T follicular helper cell (primary cell): Measurements from ENCODE around the gene KIF27.
"Not testable (repeated sequence)": the region's sequence is repeated elsewhere in the genome, so short reads cannot be mapped to it uniquely, and the experiment has no call there.

ENCODE experiments used
- DNase-seq: peaks from one replicate; pipeline ENCODE4 v3.0.0-alpha.2; 2020; ENCODE audit warnings: low read depth

Gene KIF27

DNA sequence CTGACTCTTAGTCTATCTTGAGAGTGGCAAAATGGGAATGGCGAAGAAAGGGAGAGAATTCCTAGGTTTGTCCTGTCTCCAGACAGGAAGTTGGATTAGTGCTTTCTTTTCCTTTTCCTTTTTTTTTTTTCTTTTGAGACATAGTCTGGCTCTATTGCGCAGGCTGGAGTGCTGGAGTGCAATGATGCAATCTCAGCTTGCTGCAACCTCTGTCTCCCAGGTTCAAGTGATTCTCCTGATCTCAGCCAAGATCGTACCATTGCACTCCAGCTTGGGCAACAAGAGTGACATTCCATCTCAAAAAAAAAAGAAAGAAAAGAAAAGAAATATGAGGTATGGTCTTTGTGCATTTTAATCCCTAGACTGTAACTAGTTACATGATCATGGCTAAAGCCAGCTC, 12.6 kb upstream of the KIF27 start:
- DNase-seq, result no peak

DNA sequence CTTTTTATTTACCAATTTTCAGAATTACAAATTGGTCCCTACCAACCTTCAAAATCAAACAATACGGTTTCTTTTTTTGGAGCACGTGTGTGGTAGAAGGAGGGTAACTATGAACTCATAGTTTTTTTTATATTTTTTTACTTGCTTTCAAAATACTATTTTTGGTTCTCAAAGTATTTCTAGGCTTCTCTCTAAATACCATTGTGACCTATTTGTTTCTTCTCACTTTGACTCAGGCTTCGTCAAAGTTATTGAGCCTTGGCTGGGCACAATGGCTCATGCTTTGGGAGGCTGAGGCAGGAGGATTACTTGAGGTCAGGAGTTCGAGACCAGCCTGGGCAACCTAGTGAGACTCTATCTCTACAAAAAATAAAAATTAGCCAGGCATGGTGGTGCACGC, 11.6 kb upstream of the KIF27 start:
- no peak for DNase-seq

DNA sequence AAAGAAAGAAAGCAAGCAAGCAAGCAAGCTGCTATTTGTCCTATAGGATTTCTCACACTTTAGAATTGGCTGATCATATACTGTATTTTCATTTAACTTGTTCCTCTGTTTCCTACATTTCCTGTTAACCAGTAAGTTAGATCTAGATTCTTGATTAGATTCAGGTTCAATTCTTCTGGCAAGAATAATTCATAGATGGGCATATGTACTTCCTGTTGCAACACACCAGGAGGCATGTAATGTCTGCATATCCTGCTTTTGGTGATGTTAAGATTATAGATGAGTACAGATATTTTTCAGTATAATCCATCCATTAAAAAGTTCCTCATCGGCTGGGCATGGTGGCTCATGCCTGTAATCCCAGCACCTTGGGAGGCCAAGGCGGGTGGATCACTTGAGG, 10.8 kb upstream of the KIF27 start:
- no peak for DNase-seq

DNA sequence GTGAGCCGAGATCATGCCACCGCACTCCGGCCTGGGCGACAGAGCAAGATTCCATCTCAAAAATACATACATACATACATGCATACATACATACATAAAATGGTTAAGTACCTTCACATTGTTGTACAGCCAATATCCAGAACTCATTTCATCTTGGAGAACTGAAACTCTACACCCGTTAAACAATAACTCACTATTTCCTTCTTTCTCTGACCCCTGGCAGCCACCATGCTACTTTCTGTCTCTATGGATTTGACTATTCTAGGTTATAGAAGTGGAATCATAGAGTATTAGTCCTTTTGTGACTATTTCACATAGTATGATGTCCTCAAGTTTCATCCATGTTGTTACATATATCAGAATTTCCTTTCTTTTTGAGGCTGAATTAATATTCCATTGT, 9.6 kb upstream of the KIF27 start:
- DNase-seq, result no peak

DNA sequence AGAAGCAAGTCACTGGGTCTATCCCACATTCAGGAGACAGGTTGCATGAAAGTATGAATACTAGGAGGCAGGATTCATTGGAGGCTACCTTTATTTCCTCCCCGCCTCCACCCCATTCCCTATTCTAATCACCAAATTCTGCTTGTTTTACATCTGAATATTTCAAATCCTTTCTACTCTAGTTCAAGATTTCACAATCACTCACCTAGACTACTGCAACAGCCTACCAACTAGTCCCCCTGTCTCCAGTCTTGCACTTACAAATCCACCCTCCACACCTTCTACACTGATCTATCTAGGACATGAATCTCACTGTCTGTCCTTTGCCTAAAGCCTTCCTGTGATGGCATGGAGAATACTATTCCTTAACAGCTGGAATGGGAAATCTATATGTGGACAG, 6.4 kb upstream of the KIF27 start:
- no peak for DNase-seq

DNA sequence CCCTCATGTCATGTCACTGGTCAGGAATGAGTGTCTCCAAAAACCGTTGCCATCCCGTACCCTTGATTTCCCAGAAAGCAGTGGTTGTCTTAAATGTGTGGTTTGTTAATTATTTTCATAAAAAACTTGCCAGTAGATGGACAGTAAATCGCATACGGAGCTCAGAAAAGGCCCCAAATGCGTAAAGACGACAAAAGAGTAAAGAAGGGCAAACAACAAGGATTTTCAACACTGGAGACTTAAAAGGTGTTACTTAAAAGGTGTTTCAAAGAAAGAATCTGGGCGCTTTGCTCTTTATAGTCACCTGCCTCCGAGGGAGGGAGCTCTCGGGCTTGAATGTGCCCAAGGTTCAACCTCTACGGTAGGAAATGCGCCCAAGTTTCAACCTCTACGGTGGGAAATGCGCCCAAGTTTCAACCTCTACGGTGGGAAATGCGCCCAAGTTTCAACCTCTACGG, 734 bp downstream of the KIF27 start:
- peak; percentile 52 for DNase-seq

DNA sequence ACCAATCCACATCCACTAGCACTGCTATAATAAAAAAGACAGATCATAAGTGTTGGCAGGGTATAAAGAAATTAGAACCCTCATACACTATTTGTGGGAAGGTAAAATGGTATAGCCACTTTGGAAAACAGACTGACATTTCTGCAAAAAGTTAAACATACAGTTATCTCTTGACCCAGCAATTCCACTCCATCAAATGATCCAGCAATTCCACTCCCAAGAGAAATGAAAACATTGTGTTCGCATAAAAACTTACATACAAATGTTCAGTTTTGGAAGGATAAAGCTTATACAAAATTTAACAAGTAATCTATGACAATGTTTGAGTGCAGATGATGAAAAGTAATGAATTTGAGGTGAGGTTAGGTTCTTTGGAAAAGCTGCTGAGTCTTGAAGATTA, 2.1 kb downstream of the KIF27 start:
- no peak for DNase-seq

DNA sequence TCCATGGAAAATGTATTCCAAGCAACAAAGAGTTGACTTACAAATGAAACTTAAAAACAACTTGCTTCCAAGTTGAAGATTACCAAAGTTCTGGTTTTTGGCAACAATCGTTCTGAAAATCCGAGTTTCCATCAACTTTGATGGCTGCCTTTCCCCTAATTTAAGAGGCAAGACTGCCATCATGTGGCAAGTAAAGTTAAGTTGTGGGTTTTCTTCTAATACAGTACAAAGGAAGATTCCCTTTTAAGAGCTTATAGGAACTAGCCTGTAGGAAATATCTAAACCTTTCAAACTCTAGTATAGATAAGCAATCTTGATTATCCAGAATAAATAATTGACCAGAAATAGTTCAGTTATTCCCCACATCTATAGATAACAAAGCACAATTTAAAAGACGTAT, 9.0 kb downstream of the KIF27 start:
- peak; percentile 3 for DNase-seq

DNA sequence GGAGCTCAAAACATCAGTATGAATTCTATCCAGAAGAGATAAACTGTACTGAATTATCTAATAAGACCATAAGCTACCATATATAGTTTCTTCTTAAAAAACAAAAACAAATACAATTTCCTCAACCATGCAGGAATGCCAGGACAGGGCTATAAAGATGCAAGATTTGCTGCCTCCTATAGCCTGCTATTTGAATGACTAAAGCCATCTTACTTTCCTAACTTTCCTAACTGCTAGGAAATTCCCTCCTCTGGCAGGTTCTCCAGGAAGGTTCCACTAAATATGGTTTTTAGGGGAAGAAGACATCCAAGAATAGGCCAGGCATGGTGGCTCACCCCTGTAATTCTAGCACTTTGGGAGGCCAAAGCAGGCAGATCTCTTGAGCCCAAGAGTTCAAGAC, 15.1 kb downstream of the KIF27 start:
- DNase-seq, result no peak

DNA sequence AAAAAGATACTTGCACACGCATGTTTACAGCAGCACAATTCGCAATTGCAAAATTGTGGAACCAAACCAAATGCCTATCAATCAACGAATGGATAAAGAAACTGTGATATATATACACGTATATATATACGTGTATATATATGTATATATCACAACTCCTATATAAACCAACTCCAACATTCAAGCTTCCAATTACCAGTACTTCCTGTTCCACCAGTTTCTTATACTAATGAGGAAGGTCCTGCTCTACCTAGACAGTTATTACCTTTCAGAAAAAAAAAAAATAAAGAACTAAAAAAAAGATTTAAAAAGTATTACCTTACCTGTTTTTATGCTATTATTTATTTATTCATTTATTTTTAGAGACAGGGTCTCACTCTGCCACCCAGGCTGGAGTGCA, 20.6 kb downstream of the KIF27 start:
- DNase-seq, result not testable (repeated sequence)

DNA sequence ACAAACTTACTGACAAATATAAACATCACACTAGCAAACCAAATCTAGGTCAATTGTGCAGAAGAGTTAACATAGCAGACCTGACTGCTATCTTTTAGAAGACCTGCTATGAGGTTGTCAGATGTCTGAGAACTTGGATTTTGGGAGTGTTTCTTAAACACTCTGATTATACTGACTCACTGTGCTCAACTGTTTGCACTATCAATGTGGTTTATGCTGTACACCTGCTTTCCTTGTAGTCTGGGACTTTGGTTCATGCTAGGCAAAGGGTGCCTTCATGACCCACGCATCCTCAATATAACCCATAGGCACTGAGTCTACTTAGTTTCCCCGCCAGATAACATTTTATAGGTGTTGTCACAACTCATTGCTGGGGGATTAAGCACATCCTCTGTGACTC, 26.9 kb downstream of the KIF27 start:
- DNase-seq, result not testable (repeated sequence)

DNA sequence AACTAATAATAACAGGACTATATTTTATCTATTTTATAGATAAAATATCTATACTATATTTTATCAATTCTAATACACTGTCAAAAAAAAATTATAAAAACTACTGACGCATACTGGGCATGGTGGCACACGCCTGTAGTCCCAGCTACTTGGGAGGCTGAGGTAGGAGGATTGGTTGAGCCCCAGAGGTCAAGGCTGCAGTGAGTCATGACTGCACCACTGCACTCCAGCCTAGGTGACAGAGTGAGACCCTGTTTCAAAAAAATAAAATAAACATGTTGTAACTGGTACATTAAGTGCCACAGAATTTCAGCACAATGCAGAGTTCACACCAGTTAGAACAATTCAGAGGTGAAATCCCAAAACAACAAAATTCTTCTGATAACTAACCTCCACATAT, 34.7 kb downstream of the KIF27 start:
- not testable (repeated sequence) for DNase-seq

DNA sequence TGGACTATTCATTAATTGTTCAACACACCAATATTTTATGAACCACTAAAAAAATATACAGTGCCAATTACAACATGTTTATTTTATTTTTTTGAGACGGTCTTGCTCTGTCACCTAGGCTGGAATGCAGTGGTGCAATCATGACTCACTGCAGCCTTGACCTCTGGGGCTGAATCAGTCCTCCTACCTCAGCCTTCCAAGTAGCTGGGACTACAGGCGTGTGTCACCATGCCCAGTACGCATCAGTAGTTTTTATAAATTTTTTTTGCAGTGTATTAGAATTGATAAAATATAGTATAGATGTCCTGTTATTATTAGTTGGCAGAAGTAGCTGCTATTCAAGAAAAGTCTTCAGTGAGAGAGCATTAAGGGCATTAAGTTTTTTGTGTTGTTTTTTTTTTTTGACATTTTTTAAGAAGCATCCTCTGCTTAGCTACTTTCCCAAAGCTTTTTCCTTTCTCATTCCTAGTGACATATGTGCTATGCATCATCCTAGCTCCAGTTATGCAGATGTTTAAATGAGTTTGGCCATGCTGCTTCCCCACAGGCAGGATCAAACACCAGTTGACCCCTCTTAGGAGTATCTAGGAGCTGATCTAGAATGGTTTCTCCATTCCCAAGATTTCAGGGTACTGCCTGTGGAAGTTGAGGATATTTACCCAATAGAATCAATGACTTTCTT, 35.5 kb downstream of the KIF27 start:
- DNase-seq, result not testable (repeated sequence)

DNA sequence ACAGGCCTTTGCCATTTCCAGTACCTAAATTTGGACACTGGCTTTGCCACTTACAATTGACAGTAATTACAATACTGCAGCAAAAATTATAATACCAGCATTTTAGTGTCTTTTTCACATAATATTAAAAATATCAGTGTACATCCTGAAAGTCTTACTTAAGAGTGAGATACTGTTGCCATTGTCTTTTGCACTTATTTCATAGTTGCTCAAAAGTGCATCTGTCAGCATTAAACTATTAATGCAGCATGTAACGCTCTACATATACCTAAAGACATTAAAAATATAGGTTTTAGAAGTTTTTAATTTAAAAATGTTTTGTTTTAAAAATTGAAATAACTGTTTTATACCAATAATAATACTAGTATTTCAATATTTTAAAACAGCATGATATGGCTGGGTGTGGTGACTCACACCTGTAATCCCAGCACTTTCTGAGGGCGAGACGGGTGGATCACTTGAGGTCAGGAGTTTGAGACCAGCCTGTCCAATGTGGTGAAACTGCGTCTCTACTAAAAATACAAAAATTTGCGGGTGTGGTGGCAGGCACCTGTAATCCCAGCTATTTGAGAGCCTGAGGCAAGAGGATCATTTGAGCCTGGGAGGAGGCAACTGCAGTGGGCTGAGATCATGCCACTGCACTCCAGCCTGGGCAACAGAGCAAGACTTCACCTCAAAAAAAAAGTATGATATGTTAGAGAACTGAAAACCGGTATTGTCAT, 39.4 kb downstream of the KIF27 start:
- not testable (repeated sequence) for DNase-seq

DNA sequence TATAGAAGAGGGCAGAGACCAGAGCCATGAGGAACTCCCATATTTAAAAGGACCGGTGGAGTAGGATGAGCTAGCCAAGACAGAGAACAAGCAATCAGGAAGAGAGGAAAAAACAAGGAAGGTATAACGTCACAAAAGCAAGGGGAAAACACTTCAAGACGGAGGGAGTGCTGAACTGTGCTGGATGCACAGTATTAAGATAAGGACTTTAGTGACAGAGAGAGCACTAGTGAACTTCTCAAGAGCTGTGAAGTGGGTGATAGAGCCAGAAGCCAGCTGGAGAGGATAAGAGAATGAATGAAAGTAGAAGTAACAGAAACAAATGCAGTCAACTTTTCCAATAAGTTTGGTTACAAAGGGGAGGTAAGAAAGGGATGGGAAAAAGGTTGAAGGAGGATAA, 45.7 kb downstream of the KIF27 start:
- not testable (repeated sequence) for DNase-seq

DNA sequence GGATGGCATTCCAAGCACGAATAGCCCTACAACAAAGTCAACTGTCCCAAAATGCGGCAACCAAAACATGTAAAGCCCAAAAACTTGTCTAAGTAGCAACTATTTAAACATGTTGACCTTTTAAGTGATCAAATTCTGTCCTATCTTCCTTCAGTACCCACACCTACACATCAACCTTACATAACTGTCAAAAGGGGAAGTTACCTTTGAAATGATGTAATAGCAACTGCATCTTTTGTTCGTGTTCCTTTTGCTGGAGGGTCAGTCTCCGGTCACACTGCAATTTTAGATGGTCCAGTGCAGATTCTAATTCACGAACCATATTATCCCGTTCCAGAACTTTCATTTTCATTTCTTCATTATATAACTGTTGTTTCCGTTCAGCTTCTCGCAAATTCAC, 71.3 kb downstream of the KIF27 start:
- not testable (repeated sequence) for DNase-seq

DNA sequence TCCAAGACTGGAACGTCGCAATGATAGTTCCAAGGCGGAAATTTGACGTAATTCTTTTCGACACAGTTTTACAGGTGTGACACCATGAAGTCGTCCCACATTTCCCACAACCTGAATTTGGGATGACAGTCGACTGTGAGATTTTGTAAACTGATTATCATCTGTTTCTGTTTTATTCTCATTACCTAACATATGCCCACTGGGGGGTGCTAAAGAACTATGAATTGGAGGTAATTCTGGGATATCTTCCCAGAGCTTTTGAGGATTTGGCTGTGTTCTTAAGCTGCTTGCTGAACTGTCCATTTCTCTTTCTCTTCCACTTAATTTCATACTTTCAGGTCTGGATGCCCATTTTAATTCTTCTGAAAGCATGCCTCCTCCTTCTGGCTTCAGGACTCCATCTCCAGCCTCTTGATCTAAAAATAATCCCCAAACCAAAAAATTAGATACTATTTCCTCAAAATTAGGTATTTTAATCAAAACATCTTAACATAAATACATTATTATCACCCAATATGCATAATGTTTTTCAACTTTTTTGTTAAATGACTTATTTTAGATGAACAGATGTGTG, 84.1 kb downstream of the KIF27 start:
- DNase-seq, result not testable (repeated sequence)

DNA sequence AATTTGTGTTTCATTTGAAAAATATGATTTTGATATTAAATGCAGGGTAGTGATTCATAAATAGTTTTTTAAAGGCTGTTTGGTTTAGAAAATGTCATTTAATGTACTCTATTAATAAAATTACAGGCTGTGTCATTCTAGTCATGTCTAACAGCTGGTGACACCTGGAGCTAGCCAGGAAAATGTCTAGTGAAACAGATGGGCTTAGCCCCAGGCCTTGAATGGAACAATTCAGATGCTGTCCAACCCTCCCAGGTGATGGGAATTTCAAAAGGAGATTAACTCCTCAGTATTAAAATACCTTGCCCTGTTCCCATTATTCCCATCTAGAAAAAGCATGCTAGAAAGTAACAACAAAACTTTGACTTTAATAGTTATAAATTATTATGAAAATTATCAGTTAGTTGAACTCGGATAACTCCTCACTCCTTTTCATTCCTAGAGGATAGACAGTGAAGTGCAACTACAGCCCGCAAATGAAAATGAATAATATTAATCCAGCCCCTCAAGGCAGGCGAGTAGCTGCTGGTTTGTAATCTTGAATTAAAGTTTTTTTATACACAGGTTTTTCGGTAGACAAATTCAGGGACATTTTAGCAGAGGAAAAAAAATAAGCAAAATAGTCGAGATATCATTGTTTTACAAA, 90.7 kb downstream of the KIF27 start:
- not testable (repeated sequence) for DNase-seq

DNA sequence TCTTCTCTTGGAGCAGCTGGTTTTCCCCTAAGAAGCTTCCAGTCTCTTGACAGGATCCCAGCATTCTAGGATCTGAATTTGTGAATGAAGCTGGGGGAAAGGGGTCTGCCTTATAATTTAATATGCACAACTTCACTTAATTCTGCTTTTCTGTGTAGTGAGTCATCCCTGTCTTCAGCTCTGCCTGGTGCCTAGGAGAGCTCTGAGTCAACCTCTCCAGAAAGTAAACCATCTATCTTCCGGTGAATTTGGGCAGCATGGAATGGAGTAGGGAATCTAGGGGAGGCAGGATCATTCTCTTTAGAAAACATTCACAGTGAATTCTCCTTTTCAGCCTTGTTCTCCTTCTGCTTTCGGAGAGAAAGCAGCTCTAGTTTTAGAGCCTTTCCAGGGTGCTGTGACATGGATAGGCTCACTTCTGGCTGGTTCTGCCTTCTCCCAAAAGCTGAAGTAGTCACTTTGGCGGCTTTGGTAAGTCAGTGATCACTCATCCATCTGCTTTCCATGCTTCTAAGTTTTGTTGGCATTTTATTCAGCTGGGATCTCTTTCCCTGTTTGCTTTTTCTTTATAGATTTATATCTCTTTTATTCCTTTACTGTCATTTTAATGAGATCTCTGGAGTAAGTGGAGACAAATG, 96.1 kb downstream of the KIF27 start:
- DNase-seq, result not testable (repeated sequence)

DNA sequence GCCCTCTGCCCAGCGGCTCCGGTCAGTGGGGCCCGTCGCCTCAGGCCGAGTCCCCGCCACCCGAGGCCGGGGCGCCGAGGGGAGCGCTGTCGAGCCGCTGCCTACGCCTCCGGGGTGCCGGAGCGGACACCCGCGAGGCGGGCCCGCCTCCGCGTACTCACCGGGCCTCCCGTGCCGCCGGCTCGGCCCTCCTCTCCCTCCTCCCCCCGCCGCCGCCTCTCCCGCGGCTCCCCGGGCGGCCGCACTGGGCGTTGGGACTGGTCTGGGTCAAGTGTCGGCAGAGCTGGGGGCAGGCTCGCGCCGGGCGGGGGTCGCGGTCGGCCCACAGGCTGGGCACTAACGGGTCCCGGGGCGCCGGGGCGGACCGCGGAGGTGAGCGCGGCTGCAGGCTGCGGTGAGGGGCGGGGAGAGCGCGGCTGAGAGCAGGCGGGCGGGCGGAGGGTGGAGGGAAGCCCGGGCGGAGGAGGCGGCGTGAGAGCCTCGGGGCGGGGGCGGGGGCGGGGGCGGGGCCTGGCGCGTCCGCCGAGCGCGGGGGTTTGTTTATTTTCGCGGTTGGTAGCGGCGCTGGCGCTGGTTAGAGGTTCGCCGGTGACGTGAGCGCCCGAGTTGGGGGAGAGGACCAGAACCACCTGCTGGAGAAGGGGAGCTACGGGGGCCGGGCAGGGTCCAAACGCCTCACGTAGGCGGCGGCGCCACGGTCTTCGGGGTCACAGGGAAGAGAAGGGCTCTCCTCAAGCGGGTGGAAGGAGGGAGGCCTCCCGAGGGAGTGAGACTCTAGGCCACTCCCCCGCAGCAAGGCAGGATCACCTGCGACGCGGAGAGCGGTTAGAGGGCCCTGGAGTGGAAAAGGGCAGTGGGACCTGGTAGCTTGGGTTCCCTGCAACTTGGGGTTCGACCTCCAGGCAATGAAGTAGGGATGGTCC, 103.6 kb downstream of the KIF27 start, which contains the start of gene GKAP1:
TSS of gene GKAP1 (minus strand) at position 414 of the 923 bp plus-strand sequence. CDS start 11,252 bp downstream, outside the sequence.
- DNase-seq, result peak; percentile 76

DNA sequence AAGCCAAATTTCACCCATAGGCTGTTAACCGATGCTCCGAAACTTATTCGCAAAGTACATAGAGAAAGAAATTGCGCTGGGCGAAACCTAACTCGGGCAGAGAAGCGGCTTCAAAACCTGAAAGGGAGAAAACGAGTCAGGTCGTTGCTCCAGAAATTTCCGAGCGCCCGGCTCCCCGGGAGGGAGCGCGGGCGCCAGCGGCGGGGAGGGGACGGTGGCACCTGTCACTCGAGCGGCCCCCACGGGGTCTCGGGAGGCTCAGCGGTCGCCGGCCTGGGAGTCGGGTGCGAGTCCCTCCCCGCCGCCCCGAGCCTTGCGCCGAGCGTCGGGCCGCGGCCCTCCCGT, 104.2 kb downstream of the KIF27 start:
- DNase-seq, result peak; percentile 14
